HG02870 (cell line): ENCODE results near the gene FMNL2.
"Not testable (repeated sequence)": the region's sequence is repeated elsewhere in the genome, so short reads cannot be mapped to it uniquely, and the experiment has no call there.

Experiments
- ATAC-seq: cut with Tn5 transposase; IDR thresholded peaks from one replicate; pipeline ENCODE4 v1.9.1; 2021; ENCODE audit warnings: mild to moderate bottlenecking, moderate library complexity; ENCODE audit not compliant: unreplicated experiment

Gene FMNL2

GRCh38 chr2:152335016-152335725 lies at the start of gene FMNL2:
FMNL2 (plus strand) TSS chr2:152335174.
- ATAC-seq, result peak; percentile 95

- ATAC-seq, result no peak
Observed at GRCh38 chr2:152292991-152293390, 42.0 kb upstream of the FMNL2 start.

- no peak for ATAC-seq
Observed at GRCh38 chr2:152297715-152298114, 37.3 kb upstream of the FMNL2 start.

GRCh38 chr2:152298754-152299153 lies 36.2 kb upstream of the FMNL2 start:
- no peak for ATAC-seq

GRCh38 chr2:152301131-152301530 lies 33.8 kb upstream of the FMNL2 start:
- no peak for ATAC-seq

GRCh38 chr2:152303951-152304350 lies 31.0 kb upstream of the FMNL2 start:
- ATAC-seq, result no peak

- ATAC-seq, result no peak
Observed at GRCh38 chr2:152304836-152305235, 30.1 kb upstream of the FMNL2 start.

- no peak for ATAC-seq
Observed at GRCh38 chr2:152307863-152308262, 27.1 kb upstream of the FMNL2 start.

- ATAC-seq, result no peak
Observed at GRCh38 chr2:152309352-152310214, 25.4 kb upstream of the FMNL2 start.

GRCh38 chr2:152319822-152320570 lies 15.0 kb upstream of the FMNL2 start:
- no peak for ATAC-seq

GRCh38 chr2:152320814-152321213 lies 14.2 kb upstream of the FMNL2 start:
- ATAC-seq, result no peak

GRCh38 chr2:152322222-152322621 lies 12.8 kb upstream of the FMNL2 start:
- no peak for ATAC-seq

- ATAC-seq, result not testable (repeated sequence)
Observed at GRCh38 chr2:152325126-152325525, 9.8 kb upstream of the FMNL2 start.

- ATAC-seq, result no peak
Observed at GRCh38 chr2:152326710-152327109, 8.3 kb upstream of the FMNL2 start.

- ATAC-seq, result no peak
Observed at GRCh38 chr2:152328013-152328412, 7.0 kb upstream of the FMNL2 start.

- ATAC-seq, result no peak
Observed at GRCh38 chr2:152330235-152330866, 4.6 kb upstream of the FMNL2 start.

GRCh38 chr2:152334701-152335015 lies 316 bp upstream of the FMNL2 start:
- no peak for ATAC-seq

- ATAC-seq, result no peak
Observed at GRCh38 chr2:152335726-152336118, 748 bp downstream of the FMNL2 start.

- ATAC-seq, result no peak
Observed at GRCh38 chr2:152336119-152336853, 1.3 kb downstream of the FMNL2 start.

GRCh38 chr2:152336854-152337510 lies 2.0 kb downstream of the FMNL2 start:
- ATAC-seq, result no peak
